NB4 (cell line): ENCODE data around the gene EPB41L5.

ENCODE experiments used
- POLR2A ChIP-seq: IDR thresholded peaks from 2 replicates; pipeline ENCODE4 v1.6.1; 2011; ENCODE audit warnings: mild to moderate bottlenecking; ENCODE audit not compliant: insufficient read length; ENCODE audit errors: extremely low read depth
- TF ChIP-seq, protein P1 (sequence below): IDR thresholded peaks from one replicate; pipeline ENCODE4 v1.5.1; 2012; ENCODE audit warnings: low read depth, low read length
- TF ChIP-seq, protein P2 (sequence below): IDR thresholded peaks from 2 replicates; pipeline ENCODE4 v1.6.1; 2011; ENCODE audit warnings: low read depth, low read length

DNA sequence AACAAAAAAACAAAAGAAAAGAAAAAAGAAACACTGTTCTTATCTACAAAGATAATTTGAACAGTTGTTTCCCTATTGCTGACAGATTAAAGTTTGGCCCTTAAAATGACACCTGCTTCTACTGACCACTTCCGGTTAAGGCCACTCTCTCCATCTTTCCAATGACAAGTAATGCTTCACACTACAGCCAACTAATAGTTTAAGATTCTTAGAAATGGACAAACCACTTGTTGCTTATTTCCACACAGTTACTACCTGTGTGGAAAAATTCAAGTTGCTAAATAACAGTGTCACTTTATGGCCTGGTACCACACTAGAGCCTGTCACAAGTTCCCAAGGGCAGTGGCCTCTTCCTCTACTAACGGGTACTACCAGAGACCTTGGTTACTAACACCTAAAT, 207.9 kb downstream of the EPB41L5 start:
- TF ChIP-seq, protein P1, sequence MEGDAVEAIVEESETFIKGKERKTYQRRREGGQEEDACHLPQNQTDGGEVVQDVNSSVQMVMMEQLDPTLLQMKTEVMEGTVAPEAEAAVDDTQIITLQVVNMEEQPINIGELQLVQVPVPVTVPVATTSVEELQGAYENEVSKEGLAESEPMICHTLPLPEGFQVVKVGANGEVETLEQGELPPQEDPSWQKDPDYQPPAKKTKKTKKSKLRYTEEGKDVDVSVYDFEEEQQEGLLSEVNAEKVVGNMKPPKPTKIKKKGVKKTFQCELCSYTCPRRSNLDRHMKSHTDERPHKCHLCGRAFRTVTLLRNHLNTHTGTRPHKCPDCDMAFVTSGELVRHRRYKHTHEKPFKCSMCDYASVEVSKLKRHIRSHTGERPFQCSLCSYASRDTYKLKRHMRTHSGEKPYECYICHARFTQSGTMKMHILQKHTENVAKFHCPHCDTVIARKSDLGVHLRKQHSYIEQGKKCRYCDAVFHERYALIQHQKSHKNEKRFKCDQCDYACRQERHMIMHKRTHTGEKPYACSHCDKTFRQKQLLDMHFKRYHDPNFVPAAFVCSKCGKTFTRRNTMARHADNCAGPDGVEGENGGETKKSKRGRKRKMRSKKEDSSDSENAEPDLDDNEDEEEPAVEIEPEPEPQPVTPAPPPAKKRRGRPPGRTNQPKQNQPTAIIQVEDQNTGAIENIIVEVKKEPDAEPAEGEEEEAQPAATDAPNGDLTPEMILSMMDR = no peak
- no peak for TF ChIP-seq POLR2A
- TF ChIP-seq, protein P2, sequence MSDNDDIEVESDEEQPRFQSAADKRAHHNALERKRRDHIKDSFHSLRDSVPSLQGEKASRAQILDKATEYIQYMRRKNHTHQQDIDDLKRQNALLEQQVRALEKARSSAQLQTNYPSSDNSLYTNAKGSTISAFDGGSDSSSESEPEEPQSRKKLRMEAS = no peak
